GDM1 (cell line): ENCODE results near the gene PWWP2B.

Experiments used
- DNase-seq: peaks from one replicate; lab custom pipeline; 2025; lab: John Stamatoyannopoulos, UW

Gene PWWP2B

DNA sequence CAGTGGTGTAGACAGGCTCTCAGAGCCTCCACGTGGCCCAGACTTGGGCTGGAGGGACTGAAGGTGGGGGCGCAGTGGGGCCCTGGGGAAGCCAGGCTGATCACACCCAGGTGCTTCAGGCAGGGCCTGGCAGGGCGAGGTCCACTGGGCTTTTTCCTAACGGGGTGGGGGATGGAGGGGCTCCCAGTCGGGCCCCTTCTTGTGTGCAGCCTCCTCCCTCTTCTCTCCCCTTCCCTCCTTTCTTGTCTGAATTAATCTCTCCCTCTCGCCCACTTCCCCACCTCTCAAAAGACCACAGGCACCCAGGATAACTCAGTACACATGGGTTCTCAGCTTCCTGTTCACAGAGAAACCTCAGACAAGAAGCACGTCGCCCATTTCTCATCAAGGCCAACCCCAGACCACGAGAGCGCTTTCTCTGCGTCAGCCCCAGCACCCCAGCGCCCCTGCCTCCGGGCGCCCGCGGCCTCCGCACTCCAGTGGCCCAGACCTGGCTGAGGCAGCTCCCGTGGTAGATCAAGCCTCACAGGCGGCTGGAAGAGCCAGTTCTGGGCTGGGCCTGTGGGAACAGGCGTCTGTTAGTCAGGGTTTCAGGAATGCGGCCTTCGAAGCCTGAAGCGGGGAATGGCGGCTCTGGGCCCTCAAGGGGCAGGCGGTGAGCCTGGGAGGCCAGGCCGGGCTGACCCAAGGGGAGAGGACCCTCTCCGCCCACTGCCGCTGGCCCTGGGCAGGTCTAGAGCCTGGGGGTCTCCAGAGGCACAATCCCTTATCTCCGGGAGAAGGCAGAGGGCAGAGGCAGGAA, 50.6 kb downstream of the PWWP2B start:
- DNase-seq: peak; percentile 45

DNA sequence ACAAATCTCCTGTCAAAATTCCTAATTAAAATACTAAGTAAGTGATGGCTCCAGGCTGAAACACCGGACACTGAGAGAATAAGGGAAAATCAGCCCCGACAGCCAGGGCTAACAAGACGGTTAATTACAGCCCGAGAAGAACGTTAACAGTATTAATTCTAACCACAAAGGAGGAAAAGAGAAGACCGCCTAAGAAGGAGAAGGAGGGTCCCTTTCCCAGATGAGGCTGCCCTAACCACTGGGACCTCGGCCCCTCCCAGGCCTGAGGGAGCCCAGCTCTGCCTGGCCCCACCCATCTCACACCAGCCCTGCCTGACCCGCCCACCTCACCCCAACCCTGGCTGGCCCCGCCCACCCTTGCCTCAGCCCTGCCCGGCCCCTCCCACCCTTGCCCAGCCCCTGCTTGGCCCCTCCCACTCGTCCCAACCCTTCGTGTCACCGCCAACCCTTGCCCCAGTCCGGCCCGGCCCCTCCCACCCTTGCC, 51.3 kb downstream of the PWWP2B start:
- DNase-seq: no peak

DNA sequence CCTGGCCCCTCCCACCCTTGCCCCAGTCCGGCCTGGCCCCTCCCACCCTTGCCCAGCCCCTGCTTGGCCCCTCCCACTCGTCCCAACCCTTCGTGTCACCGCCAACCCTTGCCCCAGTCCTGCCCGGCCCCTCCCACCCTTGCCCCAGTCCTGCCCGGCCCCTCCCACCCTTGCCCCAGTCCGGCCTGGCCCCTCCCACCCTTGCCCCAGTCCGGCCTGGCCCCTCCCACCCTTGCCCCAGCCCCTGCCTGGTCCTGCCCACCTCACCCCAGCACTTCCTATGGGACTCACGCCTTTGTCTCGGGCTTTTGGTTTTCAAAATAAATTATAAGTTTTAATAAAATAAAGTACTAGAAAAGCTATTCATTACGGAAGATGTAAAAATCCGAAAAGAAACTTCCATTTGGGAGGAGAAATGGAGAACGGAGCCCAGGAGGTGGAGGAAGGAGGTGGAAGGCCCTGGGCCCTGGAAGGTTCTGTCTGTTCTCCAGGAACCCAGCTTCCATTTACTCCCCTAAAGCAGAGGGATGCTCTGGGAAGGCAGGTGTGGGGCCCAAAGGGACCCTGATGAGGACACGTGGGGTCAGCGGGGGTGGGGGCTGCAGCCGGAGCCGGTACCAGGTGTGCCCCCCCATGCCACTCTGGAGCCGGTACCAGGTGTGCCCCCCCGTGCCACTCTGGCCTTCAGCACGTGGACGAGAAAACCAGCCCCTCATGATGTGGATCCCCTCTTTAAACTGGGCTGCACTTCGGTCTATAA, 52.2 kb downstream of the PWWP2B start:
- no peak for DNase-seq

DNA sequence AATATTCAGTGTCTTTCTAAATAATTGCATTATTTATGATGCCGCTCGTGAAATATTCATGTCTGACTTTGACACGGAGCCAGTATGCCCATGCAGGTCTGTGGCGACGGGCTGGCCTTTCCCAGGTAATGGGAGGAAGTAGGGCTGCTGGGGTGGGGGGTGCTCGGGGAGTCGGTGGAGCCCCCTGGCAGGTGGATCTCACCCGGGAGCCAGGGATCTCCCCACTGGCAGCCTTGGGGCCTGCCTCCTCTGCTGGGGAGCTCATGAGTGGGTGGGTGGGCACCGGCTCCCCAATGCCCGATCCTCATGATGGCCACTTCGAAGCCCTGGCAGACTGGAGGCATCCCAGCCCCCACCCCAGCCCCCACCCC, 52.8 kb downstream of the PWWP2B start:
- DNase-seq: no peak

DNA sequence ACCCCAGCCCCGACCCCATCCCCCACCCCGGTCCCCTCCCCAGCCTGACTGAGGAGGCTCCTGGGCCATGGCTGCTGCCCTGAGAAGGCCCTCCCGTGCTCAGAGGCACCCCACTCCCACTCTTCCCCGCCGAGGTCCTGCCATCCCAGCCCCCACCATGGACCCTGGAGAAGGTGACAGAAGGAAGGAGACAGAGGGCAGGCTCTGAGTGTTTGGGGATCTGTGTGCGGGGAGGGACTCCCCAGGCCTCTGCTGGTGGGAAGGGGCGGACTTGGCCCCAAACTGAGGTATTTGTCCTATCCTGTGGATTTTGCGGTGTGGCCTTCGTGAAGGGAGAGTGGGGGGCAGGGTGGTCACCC, 53.4 kb downstream of the PWWP2B start:
- DNase-seq: no peak

DNA sequence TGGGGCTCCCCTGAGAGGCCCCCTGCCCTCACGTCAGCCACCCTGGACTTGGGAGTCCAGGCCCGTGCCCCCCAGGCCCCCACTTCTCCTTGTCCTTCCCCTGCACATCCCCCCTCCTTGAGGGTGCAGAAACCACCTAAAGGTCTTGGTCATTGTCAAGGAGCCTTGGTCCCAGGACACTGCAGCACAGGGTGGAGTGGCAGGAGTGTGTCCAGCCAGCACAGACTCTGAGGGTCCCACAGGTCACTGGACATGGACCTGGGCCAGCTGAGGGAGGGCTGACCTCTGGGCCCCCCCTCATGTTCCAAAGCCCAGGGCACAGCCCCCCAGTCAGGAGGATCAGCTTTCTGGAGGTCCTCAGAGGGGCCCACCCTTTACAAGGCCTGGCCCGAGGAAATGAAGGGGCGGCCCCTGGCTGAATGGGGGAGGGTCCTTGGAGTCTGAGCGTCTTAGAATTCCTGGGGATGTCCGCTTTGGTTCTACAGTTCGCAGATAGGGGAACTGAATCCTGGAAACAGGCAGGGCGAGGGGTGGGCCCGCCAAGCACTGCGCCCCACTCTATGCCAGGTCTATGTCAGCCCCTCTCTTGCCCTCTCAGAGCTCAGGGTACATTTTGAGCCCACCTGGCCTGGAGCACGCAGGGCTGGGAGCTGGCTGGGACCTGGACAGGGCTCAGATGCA, 54.0 kb downstream of the PWWP2B start:
- DNase-seq: no peak

DNA sequence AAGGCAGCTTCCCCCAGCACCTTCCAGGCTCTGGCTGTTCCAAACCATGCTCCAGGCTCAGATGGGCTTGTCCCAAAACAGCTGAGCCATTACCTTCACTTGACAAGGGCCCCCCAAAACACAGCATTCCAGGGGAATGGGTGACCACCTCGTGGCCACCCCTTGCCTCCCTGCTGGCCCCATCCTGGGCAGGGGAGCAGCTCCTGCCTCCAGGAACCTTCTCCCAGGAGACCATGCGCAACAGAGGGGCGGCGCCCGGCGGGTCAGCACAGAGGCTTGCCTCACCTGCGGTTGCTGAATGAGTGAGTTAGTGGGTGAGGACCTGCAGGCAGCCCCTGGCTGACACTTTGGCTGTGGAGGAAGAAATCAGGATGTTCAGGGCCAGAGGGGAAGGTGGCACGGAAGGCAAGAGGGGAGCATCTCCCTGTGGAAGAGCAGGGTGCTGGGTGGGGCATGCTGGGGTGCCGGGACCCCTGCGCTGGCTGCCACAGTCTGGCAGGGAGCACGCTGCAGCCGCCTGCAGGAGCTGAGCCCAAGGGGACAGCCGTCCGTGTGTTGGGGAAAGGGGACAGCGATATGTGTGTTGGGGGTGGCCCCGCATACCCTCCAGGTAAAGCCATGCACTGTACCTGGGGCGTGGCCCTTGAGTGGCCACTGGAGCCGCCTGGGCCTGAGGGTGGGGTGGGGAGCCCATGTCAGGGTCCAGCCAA, 54.7 kb downstream of the PWWP2B start:
- DNase-seq: no peak

DNA sequence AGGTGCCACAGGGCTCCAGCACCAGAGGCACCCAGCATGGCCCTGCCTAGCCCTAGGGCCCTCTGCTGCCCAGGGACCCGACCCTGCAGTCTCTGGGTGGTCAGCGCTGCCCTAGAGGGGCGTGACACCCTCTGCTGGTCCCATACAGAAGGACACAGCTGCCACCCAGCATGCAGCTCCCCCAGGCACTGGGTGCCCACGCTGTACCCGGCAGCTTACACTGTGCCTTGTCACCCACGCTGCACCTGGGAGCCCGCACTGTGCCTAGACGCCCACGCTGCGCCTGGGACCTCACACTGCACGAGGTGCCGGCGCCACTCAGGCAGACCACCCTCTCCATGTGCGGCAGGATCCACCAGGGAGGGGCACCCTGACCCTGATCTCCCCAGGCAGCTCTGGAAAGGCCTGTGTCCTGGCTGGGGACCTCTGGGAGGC, 55.2 kb downstream of the PWWP2B start:
- DNase-seq: no peak

DNA sequence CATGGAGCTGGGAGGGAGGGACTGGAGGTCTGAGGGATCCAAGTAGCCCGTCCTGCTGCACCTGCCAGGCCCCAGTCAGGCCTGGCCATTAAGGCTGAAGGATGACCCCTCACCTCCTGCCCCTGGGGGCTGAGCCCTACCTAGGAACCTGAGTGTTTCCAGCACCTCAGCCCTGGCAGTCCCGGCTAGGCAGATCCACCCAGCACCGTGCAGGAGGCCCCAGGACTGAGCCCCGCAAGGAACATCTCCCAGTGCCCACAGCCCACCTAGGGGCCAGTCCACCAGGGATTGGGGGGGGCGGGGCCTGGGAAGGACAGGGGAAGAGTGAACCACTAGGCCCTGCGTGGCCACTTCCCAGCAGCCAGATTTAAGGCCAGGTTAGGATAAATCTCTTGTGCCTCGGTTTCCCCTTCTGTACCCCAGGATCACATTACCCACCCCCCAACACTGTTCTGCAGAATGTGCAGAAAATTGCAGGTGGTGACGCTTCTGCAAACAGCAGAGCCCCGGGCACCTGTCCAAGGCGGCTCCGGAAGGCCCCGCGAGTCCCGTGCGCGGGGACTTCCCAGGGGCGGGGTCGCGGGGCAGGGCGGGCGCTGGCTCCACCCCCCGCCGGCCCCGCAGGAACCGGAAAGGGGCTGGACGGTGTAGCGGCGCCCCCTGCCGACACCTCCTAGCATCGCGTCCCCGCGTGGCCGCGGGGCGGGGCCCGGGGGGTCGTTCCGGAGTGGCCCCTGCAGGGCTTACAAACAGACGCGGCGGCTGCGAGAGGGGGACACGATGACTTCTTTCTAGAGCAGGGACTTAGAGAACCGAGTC, 55.9 kb downstream of the PWWP2B start:
- DNase-seq: peak; percentile 63

DNA sequence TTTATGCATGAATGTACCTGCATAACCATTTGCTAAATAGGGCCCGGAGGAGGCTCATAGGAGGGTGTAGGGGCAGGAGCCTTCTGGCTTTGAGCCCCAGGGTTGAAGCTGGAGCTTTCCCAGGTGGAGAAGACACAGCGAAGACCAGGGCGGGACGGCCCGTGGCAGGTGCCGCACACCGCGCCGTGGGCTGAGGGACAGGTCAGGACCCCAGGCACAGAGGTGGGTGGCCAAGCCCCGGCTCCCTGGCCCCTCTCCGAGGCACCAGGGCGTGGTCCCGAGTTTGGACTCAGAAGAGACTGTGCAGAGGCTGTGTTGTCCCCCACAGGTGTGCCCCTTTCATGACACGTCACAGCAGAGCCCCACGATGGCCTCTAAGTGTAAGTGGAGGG, 56.5 kb downstream of the PWWP2B start:
- no peak for DNase-seq

DNA sequence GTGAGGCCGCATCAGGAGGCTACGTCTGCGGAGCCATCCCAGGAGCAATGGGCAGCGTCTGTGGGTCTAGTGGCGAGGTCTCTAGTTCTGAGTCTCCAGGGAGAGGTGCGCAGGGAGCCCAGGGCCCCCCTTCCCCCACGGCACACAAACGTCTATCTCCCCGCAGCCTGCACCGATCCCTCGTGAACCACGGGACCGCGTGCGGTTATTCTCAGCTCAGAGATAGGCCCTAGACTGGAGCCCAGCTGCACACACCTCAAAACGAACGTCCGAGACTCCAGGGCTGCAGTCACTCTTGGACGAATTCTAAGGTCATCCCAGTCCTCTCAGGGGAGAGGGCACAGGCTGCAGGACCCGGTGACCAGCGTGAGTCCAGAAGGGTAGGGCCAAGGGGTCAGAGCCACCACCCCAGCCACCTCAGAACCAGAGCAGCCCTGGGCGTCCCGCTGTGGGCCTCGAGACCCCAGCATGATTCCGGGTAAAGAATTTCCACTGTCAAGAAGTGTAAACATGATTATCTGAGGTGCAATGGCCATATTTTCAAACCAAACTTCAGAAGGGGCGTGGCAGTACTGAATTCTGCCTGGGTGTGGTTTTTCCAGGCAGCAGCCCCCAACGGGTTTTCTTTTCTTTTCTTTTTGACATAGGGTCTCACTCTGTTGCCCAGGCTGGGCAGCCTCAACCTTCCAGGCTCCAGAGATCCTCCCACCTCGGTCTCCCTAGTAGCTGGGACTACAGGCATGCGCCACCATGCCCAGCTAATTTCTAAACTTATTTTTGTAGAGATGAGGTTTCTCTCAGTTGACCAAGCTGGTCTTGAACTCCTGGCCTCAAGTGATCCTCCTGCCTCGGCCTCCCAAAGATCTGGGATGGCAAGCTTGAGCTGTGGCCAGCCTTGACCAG, 57.5 kb downstream of the PWWP2B start:
- DNase-seq: no peak

DNA sequence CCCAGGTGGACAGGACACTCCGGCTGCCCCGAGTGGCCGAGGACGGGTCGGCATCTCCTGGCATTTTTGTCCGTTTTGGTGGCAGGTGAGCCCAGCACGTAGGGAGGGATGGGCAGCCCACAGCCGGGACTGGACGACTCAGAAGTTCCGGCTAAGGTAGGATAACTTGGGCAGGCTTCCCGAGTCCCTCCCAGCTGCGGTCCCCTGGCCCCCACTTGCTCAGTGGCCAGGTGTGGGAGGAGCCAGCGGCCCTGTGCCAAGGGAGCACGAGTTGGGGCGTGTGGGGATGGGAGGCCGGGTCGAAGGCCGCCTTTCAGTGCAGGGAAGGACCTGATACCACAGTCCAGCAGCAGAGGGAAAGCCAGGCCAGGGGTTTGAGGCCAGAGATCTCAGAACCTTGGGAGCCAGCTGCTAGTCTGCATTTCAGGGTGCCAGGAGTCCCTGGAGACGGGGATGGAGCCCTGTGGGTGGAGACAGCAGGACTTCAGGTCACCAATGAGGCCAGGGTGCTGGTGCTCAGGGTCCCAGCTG, 58.5 kb downstream of the PWWP2B start:
- DNase-seq: no peak

DNA sequence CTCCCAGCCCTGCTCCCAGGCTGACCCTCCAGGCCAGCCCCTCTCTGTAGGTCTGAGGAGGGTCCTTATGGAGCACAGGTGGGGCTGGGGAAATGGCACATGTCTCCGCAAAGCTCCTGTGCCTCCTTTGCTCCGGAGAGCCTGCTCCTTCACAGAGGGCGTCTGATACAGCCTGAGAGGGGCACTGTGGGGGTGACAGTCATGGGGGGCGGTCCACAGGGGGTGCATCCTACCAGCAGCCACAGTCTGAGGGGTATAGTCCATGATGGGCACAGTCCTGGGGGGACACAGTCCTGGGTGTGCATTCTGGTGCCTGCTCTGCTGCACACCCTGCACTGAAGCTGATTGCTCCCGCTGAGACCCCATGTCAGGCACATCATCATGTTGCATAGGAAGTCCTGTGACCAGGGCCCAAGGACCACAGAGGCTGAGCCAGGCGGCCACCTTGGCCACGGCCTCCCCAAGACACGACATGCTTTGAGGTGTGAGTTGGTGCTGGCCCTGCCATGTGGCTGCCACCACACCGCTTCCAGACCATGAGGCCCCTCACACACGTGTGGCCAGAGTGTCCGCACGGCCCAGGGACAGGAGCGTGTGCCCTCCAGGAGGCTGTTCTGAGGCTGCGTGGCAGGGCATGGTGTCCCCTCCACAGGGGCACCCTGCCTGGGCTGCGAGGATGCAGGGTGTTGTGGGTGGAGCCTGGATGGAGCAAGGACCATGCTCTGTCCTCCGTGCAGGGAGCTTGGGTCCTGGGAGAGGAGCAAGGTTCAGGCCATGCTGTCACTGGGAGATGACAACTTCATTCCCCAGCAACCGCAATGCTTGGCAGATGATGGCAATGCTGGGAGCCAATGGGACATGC, 59.2 kb downstream of the PWWP2B start:
- no peak for DNase-seq

DNA sequence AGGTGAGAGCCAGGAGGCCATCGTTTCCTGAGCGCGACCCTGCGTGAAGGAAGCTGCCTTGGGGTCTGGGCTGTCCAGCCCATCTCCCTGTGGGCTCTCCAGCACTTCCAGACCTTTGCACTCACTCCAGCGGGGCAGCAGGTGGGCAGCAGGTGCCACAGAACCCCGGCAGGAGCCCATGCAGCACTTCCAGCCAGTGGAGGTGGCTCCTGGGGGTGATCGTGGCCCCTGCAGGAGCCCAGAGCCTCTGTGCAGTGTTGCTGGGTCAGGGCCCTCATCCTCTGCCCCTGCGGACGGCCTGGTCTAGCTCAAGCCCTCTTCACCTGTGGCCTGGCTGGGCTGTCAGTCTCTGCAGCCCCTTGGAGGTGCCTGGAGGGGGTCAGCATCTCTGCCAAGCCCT, 59.9 kb downstream of the PWWP2B start:
- no peak for DNase-seq

DNA sequence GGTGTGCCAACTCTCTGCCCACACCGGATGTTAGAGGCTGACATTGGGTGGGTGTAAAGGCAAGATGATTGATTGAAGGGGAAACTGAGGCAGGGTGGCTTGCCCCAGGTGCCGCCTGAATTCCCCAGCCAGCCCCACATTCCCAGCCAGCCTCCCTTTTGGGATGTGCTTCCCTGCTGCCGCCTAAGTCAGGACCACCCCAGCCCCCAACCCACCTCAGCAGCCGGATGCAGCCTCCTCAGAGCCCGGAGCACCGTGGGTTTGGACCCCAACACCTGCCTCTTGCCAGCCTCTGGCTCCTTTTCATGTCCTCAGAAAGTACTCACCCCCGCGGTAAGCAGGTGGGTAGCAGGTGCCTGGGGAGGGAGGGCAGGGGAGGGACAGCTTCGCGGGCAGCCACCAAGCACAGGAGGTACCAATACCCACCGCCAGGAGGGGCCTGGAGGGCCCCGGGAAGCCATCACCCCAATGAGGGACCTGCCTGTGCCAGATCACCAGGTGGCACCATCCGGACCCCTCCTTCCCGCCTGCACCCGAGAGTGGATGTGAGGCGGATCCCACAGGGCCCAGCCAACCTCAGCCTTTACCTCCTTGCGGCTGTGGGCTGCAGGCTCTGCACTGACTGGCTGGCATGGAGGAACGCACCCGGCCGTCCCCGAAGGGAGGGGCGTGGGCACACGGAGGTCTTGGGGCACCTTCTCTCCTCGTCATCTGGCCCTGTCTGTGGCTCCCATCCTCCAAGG, 60.5 kb downstream of the PWWP2B start:
- no peak for DNase-seq

DNA sequence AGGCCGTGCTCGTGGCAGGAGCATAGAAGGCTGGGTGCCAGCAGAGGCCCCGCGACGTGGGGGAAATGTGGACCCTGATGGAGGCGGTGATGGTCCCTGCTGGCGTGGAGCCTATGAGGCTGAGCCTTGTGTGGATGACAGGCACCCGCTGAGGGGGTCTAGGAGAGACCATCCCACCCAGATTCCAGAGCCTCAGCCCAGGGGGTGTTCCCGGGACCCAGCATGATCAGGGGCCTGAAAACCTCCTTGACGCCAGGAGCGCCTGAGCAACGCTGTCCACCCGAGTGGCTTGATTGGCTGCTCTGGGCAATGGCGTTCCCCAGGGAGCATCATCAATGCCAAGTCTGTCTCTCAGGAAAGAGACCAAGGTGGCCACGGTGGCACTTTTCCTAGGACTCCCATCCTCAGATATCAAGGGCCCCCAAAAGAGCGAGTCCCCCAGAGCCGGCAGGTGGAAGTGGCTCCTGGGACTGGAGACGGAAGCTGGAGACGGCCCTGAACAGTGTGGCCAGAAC, 61.1 kb downstream of the PWWP2B start:
- no peak for DNase-seq

DNA sequence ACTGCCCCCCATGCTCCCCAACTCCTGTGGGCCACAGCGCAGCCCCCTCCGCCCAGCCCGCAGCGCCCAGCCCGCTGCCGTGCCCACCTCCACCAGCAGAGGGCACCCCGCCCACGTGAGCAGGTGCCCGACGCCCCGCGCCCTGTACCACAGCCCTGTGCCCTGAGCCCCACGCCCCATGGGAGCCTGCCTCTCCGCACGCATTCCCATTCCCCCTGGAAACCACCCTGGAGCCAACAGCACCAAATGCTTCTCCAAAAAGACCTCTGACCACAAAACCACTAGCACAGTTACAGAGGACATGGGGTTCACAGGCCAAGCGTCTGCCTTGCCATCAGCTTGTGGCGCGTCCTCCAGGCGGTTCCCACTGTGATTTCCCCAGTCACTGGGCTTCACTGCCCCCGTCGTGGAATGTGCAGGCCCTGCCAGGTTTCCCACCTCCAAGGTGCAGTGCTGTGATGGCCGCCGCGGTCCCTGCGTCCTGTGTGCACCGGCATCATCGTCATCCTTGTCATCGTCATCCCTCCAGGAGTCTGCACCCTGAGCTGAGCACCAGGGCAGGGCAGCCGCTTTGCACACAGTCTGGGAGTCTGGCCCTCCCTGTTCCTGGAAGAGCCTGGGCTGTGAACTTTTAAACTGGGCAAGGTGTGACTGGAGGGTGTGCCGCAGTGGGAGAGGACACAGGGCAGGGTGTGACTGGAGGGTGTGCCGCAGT, 61.7 kb downstream of the PWWP2B start:
- DNase-seq: no peak
